Trophoblast cell (in vitro differentiated cells and primary cell): Measurements from ENCODE around the gene PFDN2.

Experiments
- DNase-seq, 2 donors: peaks; one replicate each; pipeline ENCODE4 v3.0.0-alpha.2; 2016
- H2AFZ ChIP-seq: 2 replicates; pipeline ENCODE4 v1.6.1; 2013; ENCODE audit warnings: low read length, moderate library complexity, mild to moderate bottlenecking; ENCODE audit not compliant: insufficient read depth, poor library complexity
- H2AK5ac ChIP-seq: 2 replicates; pipeline ENCODE4 v1.6.1; 2013; ENCODE audit warnings: mild to moderate bottlenecking, low read length
- H2BK120ac ChIP-seq: 2 replicates; pipeline ENCODE4 v1.6.1; 2013; ENCODE audit warnings: low read length, mild to moderate bottlenecking, moderate library complexity; ENCODE audit not compliant: insufficient read depth, poor library complexity
- H2BK12ac ChIP-seq: 2 replicates; pipeline ENCODE4 v1.6.1; 2013; ENCODE audit warnings: mild to moderate bottlenecking, low read length, moderate library complexity
- H2BK5ac ChIP-seq: 2 replicates; pipeline ENCODE4 v1.6.1; 2013; ENCODE audit warnings: low read length, low read depth, moderate library complexity, mild to moderate bottlenecking; ENCODE audit not compliant: poor library complexity
- H3K14ac ChIP-seq: 2 replicates; pipeline ENCODE4 v1.6.1; 2013; ENCODE audit warnings: mild to moderate bottlenecking, low read length
- H3K18ac ChIP-seq: 2 replicates; pipeline ENCODE4 v1.6.1; 2013; ENCODE audit warnings: mild to moderate bottlenecking, low read length
- H3K23ac ChIP-seq: 2 replicates; pipeline ENCODE4 v1.6.1; 2013; ENCODE audit warnings: low read length
- H3K27ac ChIP-seq: 2 replicates; pipeline ENCODE4 v1.5.1; 2013; ENCODE audit warnings: low read depth, mild to moderate bottlenecking, inconsistent platforms, low read length, moderate library complexity
- H3K27me3 ChIP-seq: 2 replicates; pipeline ENCODE4 v1.6.1; 2013; ENCODE audit warnings: inconsistent platforms, mild to moderate bottlenecking, low read length, moderate library complexity; ENCODE audit not compliant: insufficient read depth
- H3K36me3 ChIP-seq, 2 experiments: 1 replicate in 1 of 2; 2 replicates in 1 of 2; pipeline ENCODE4 v1.6.1; 2013; ENCODE audit warnings: low read length in 2 of 2, mild to moderate bottlenecking in 2 of 2, moderate library complexity in 1 of 2; ENCODE audit not compliant: insufficient read depth in 2 of 2, control insufficient read depth in 1 of 2
- H3K4ac ChIP-seq: 2 replicates; pipeline ENCODE4 v1.6.1; 2013; ENCODE audit warnings: low read depth, mild to moderate bottlenecking, low read length, moderate library complexity
- H3K4me1 ChIP-seq, 2 experiments: 1 replicate in 1 of 2; 2 replicates in 1 of 2; pipeline ENCODE4 v1.6.1; 2013; ENCODE audit warnings: low read length in 2 of 2, mild to moderate bottlenecking in 2 of 2, moderate library complexity in 1 of 2; ENCODE audit not compliant: insufficient read depth in 2 of 2, control insufficient read depth in 1 of 2
- H3K4me2 ChIP-seq: 2 replicates; pipeline ENCODE4 v1.6.1; 2013; ENCODE audit warnings: inconsistent platforms, mild to moderate bottlenecking, low read length, moderate library complexity
- H3K4me3 ChIP-seq: 2 replicates; pipeline ENCODE4 v1.5.1; 2013; ENCODE audit warnings: mild to moderate bottlenecking, low read depth, low read length, inconsistent platforms
- H3K79me1 ChIP-seq: one replicate; pipeline ENCODE4 v1.6.1; 2013; ENCODE audit warnings: low read length
- H3K79me2 ChIP-seq: 2 replicates; pipeline ENCODE4 v1.6.1; 2013; ENCODE audit warnings: low read length, mild to moderate bottlenecking; ENCODE audit not compliant: control insufficient read depth, insufficient read depth, poor library complexity
- H3K9ac ChIP-seq: 2 replicates; pipeline ENCODE4 v1.6.1; 2013; ENCODE audit warnings: mild to moderate bottlenecking, low read length
- H3K9me3 ChIP-seq: 2 replicates; pipeline ENCODE4 v1.6.1; 2013; ENCODE audit warnings: low read depth, mild to moderate bottlenecking, control low read depth, inconsistent platforms, low read length; ENCODE audit not compliant: insufficient read depth
- H4K12ac ChIP-seq: 2 replicates; pipeline ENCODE4 v1.6.1; 2013; ENCODE audit warnings: low read depth, mild to moderate bottlenecking, low read length, moderate library complexity
- H4K8ac ChIP-seq: 2 replicates; pipeline ENCODE4 v1.6.1; 2013; ENCODE audit warnings: low read depth, mild to moderate bottlenecking, low read length, moderate library complexity
- H4K91ac ChIP-seq: one replicate; pipeline ENCODE4 v1.6.1; 2013; ENCODE audit warnings: low read depth, mild to moderate bottlenecking, low read length, moderate library complexity
- WGBS: extraction: QIAGEN DNeasy Blood & Tissue Kit; methylation state at CpG from one replicate; pipeline ENCODE4 v1.1.7; 2013; ENCODE audit warnings: missing lambda C conversion rate; ENCODE audit not compliant: insufficient read length, insufficient coverage; ENCODE audit errors: extremely low coverage; 5-methylcytosine and 5-hydroxymethylcytosine counted together

The PFDN2 gene

DNA sequence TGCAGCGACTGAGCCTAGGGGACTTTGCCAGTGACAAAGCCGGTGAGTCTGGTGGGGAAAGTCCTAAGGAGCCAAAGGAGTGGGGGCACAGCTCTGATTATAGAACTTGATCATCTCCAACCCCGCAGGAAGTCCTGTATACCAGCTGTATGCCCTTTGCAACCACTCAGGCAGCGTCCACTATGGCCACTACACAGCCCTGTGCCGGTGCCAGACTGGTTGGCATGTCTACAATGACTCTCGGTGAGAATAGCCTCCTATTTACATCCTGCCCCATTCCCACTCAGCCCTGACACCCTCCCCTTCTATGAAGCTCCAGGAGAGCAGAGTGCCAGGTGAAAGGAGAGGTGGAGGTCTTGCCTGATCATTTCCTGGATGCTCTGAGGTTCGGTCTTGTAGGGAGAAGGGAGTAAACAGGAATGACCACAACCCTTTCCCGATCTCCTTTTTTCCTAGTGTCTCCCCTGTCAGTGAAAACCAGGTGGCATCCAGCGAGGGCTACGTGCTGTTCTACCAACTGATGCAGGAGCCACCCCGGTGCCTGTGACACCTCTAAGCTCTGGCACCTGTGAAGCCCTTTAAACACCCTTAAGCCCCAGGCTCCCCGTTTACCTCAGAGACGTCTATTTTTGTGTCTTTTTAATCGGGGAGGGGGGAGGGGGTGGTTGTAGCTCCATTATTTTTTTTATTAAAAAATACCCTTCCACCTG is 47.2 kb upstream of the PFDN2 start:
- H3K4me1 ChIP-seq: peaks cover 11 to 12% of the 10 kb centered on the region in 2 experiments
- no CpG with 5 or more reads among the region's 14 CpGs for WGBS

GRCh38 chr1:161163793-161164192 is 46.0 kb upstream of the PFDN2 start:
- peaks cover 24 to 40% of the 10 kb centered on the region in 2 experiments for H3K36me3 ChIP-seq
- peaks cover 7% of the 10 kb centered on the region for H3K79me1 ChIP-seq
- no peak overlapping the region for H2BK5ac ChIP-seq
- DNase-seq: no peak
- H3K9me3 ChIP-seq: peaks cover 2% of the 10 kb centered on the region
- no peak overlapping the region for H2AK5ac ChIP-seq
- no peak overlapping the region for H4K12ac ChIP-seq
- no peak overlapping the region for H3K4me2 ChIP-seq
- peaks cover 17 to 18% of the 10 kb centered on the region in 2 experiments for H3K4me1 ChIP-seq
- H2AFZ ChIP-seq: no peak overlapping the region
- no peak overlapping the region for H3K23ac ChIP-seq
- no peak overlapping the region for H3K4me3 ChIP-seq
- no peak overlapping the region for H3K27ac ChIP-seq
- no peak overlapping the region for H4K8ac ChIP-seq
- H3K4ac ChIP-seq: no peak overlapping the region
- no peak overlapping the region for H4K91ac ChIP-seq
- no peaks in the 10 kb centered on the region for H3K27me3 ChIP-seq
- H3K9ac ChIP-seq: no peak overlapping the region
- H3K14ac ChIP-seq: no peak overlapping the region
- H2BK12ac ChIP-seq: no peak overlapping the region
- H3K18ac ChIP-seq: no peak overlapping the region
- H3K79me2 ChIP-seq: peaks cover 8% of the 10 kb centered on the region
- H2BK120ac ChIP-seq: no peak overlapping the region
- WGBS: no CpG with 5 or more reads among the region's 5 CpGs

More for the DNA sequence above, 47.2 kb upstream of the PFDN2 start:
- Histone ChIP-seq H4K91ac (no peak overlapping the region), H4K12ac (no peak overlapping the region), H3K36me3 (peaks cover 26 to 42% of the 10 kb centered on the region in 2 experiments), H3K4ac (no peak overlapping the region), H2BK12ac (no peak overlapping the region), H3K27me3 (no peaks in the 10 kb centered on the region), H3K9ac (no peak overlapping the region), H4K8ac (peak overlapping the region; percentile 4), H3K4me2 (peak overlapping the region; percentile 97), H2BK120ac (no peak overlapping the region), H3K4me3 (no peak overlapping the region), H3K79me1 (no peaks in the 10 kb centered on the region), H3K23ac (no peak overlapping the region), H3K79me2 (no peaks in the 10 kb centered on the region), H3K9me3 (peaks cover 2% of the 10 kb centered on the region), H2AK5ac (no peak overlapping the region), H2BK5ac (no peak overlapping the region), H3K27ac (no peak overlapping the region), H2AFZ (no peak overlapping the region), H3K18ac (no peak overlapping the region), H3K14ac (no peak overlapping the region)
- no peak for DNase-seq

- Histone ChIP-seq H3K4me1 (peaks cover 17 to 19% of the 10 kb centered on the region in 2 experiments), H3K79me2 (peaks cover 8% of the 10 kb centered on the region), H3K14ac (no peak overlapping the region), H2BK12ac (no peak overlapping the region), H3K79me1 (peaks cover 7% of the 10 kb centered on the region), H2BK120ac (no peak overlapping the region), H3K4ac (no peak overlapping the region), H3K27me3 (no peaks in the 10 kb centered on the region), H3K36me3 (peaks cover 25 to 50% of the 10 kb centered on the region in 2 experiments), H2AFZ (no peak overlapping the region), H3K23ac (no peak overlapping the region), H4K8ac (no peak overlapping the region), H3K4me3 (no peak overlapping the region), H2AK5ac (no peak overlapping the region), H3K4me2 (no peak overlapping the region), H3K27ac (no peak overlapping the region), H2BK5ac (no peak overlapping the region), H3K18ac (no peak overlapping the region), H4K91ac (no peak overlapping the region), H4K12ac (no peak overlapping the region), H3K9ac (no peak overlapping the region), H3K9me3 (peaks cover 2% of the 10 kb centered on the region)
- no CpG with 5 or more reads among the region's 10 CpGs for WGBS
- no peak for DNase-seq
Observed at GRCh38 chr1:161162806-161163205, 45.0 kb upstream of the PFDN2 start.

GRCh38 chr1:161162052-161162451 is 44.2 kb upstream of the PFDN2 start:
- H2AFZ ChIP-seq: no peak overlapping the region
- no peak overlapping the region for H3K4me2 ChIP-seq
- no peak overlapping the region for H3K14ac ChIP-seq

More at GRCh38 chr1:161162052-161162451, 44.2 kb upstream of the PFDN2 start:
- no peaks in the 10 kb centered on the region for H3K27me3 ChIP-seq
- no peak overlapping the region for H2AK5ac ChIP-seq
- no CpG with 5 or more reads among the region's 7 CpGs for WGBS
- no peak overlapping the region for H2BK12ac ChIP-seq
- no peak overlapping the region for H3K23ac ChIP-seq
- no peak overlapping the region for H3K18ac ChIP-seq
- peaks cover 7% of the 10 kb centered on the region for H3K79me1 ChIP-seq
- H3K36me3 ChIP-seq: peaks cover 25 to 54% of the 10 kb centered on the region in 2 experiments
- H3K9ac ChIP-seq: no peak overlapping the region
- no peak overlapping the region for H4K12ac ChIP-seq
- peaks cover 14 to 16% of the 10 kb centered on the region in 2 experiments for H3K4me1 ChIP-seq
- no peak for DNase-seq
- no peak overlapping the region for H4K91ac ChIP-seq
- H2BK120ac ChIP-seq: no peak overlapping the region
- H3K79me2 ChIP-seq: peaks cover 8% of the 10 kb centered on the region
- H4K8ac ChIP-seq: no peak overlapping the region
- no peak overlapping the region for H3K4ac ChIP-seq
- H3K9me3 ChIP-seq: peaks cover 2% of the 10 kb centered on the region
- H3K27ac ChIP-seq: no peak overlapping the region
- no peak overlapping the region for H2BK5ac ChIP-seq
- no peak overlapping the region for H3K4me3 ChIP-seq
